Gastrocnemius medialis (tissue), 4 donors: Measurements from ENCODE around the gene OFD1.

Experiments
- CTCF ChIP-seq, 5 experiments: fragments of 450-650 bp in 3 of 5; fragments of 200-600 bp in 2 of 5; sonication (generic) in 2 of 5; IDR thresholded peaks in 4 of 5; conservative IDR thresholded peaks in 1 of 5; 1 replicate in 4 of 5; 2 replicates in 1 of 5; pipeline ENCODE4 v1.5.1; 2016 to 2019; ENCODE audit warnings: antibody characterized with exemption in 5 of 5, mild to moderate bottlenecking in 3 of 5, moderate library complexity in 3 of 5
- POLR2A ChIP-seq, 2 donors: fragments of 450-650 bp; IDR thresholded peaks; one replicate each; pipeline ENCODE4 v1.6.1; 2017; ENCODE audit warnings: antibody characterized with exemption in 2 of 2, mild to moderate bottlenecking in 2 of 2, moderate library complexity in 2 of 2

GRCh38 chrX:13716455-13716854 is 18.1 kb upstream of the OFD1 start:
- no peak for TF ChIP-seq CTCF (IDR thresholded peaks at IDR 0.05 in 4 of 5, conservative IDR thresholded peaks at IDR 0.05 in 1 of 5)
- TF ChIP-seq POLR2A (IDR thresholded peaks at IDR 0.05) = no peak
